Neural crest cell (in vitro differentiated cells): ENCODE results near the gene UTP11. TPM values are rescaled to one million over a fixed set of nuclear protein-coding genes. Genes with fewer than 3 reads are reported as not detected.
A peak's percentile ranks its signal among the peaks of the same experiment; 100 is the strongest.
"Not testable (repeated sequence)": the region's sequence is repeated elsewhere in the genome, so short reads cannot be mapped to it uniquely, and the experiment has no call there.

Source experiments
- DNase-seq: peaks from one replicate; pipeline ENCODE4 v3.0.0; 2021; ENCODE audit warnings: low read depth, mixed read lengths, low spot score
- H3K27ac Mint-ChIP-seq: one replicate; pipeline ENCODE4 v1.8.0; 2021; ENCODE audit warnings: mild to moderate bottlenecking, mixed read lengths; ENCODE audit not compliant: unreplicated experiment
- H3K27me3 Mint-ChIP-seq: 2 replicates; pipeline ENCODE4 v1.8.0; 2021; ENCODE audit warnings: low read depth, mild to moderate bottlenecking, mixed read lengths
- H3K36me3 Mint-ChIP-seq: 2 replicates; pipeline ENCODE4 v1.8.0; 2021; ENCODE audit warnings: low read depth, mild to moderate bottlenecking, mixed read lengths
- H3K4me1 Mint-ChIP-seq: 2 replicates; pipeline ENCODE4 v1.8.0; 2021; ENCODE audit warnings: mixed read lengths
- H3K4me3 Mint-ChIP-seq: one replicate; pipeline ENCODE4 v1.8.0; 2021; ENCODE audit warnings: mild to moderate bottlenecking, mixed read lengths
- H3K9me3 Mint-ChIP-seq: 2 replicates; pipeline ENCODE4 v1.8.0; 2021; ENCODE audit warnings: mixed read lengths
- long read RNA-seq: library from polyadenylated mRNA; unstranded; transcript quantifications from one replicate; pipeline ENCODE4 v2.0.0, GENCODE V29; 2020
- total RNA-seq: library from RNA; stranded (reverse); gene quantifications from 2 replicates; pipeline ENCODE4 v1.2.1, GENCODE V29; 2021
- TF ChIP-seq, protein P1 (sequence below): fragments of 200-600 bp; sonication (generic); conservative IDR thresholded peaks from 2 replicates; pipeline ENCODE4 v1.5.0; 2021; ENCODE audit warnings: antibody characterized with exemption, mild to moderate bottlenecking

UTP11 gene, protein sequence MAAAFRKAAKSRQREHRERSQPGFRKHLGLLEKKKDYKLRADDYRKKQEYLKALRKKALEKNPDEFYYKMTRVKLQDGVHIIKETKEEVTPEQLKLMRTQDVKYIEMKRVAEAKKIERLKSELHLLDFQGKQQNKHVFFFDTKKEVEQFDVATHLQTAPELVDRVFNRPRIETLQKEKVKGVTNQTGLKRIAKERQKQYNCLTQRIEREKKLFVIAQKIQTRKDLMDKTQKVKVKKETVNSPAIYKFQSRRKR
- 41.2 and 44.5 TPM in 2 replicates for total RNA-seq
- long read RNA-seq, transcript UTP11-201 (8 exons, 2,019 nt), result major isoform, 63 of 71 reads
- long read RNA-seq, partial matches to known transcripts, result 3 of 71 reads
- long read RNA-seq, other reads (novel, unspliced or antisense), result 4 of 71 reads

DNA sequence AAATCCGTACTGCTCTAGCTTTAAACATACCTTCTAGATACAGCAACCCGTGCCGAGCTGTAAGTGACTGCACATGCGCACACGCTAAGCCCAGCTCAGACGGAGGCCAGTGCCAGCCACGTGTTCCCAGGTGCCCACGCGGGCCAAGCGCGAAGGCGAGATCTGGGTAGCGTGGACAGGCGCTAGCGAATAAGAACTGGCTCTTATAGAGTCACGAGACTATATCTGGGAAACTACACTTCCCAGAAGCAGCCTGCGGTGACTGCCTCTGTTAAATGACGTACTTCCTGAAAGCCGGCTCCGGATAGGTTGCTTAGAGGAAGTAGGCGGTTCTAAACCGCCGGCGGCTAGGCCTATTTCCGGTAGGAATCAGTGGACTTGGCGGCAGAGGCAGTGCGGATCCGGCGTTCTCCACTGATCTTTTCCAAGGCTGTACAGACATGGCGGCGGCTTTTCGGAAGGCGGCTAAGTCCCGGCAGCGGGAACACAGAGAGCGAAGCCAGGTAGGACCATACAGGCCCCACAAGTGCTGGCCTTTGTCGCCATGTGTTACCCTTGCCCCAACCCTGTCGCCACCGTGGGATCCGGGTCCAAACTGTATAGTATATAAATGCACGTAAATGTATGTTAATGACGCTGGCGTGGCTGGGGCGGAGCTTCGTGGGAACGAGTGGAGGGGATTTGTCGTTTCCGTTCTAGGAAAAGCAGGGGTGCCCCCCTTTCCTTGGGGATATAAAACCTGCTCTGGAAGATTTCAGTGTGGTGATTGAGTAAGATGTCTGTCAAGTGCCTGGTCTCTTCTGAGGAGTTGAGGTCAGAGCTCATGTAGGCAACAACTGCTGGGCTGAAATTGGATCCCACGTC is at the start of gene UTP11:
Gene UTP11 (plus strand): TSS at position 372 of the 864 bp plus-strand sequence. CDS start 69 bp downstream, at position 441.
- peaks cover 2% of the 10 kb centered on the region for H3K9me3 Mint-ChIP-seq

DNA sequence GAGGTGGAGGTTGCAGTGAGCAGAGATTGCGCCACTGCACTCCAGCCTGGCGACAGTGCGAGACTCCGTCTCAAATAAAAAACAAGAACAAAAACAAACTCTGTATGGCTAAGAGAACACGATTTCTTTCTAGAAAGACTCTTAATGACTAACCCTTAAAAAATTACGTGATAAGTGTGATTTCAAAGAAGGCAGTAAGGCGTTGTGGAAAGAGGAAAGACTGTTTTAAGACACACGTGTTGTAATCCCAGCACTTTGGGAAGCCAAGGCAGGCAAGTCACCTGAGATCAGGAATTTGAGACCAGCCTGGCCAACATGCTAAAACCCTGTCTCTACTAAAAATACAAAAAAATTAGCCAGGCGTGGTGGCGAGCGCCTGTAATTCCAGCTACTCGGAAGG is 48.4 kb upstream of the UTP11 start:
- peaks cover 13% of the 10 kb centered on the region for H3K36me3 Mint-ChIP-seq
- H3K4me3 Mint-ChIP-seq, H3K9me3 Mint-ChIP-seq, H3K27ac Mint-ChIP-seq, DNase-seq, H3K27me3 Mint-ChIP-seq, H3K4me1 Mint-ChIP-seq: not testable (repeated sequence)

More for the DNA sequence above, at the start of gene UTP11:
- peak within 1 kb of the TSS; percentile 99 for H3K4me3 Mint-ChIP-seq
- H3K36me3 Mint-ChIP-seq, result peaks cover 3% of the 10 kb centered on the region
- peak within 1 kb of the TSS; percentile 99 for H3K27ac Mint-ChIP-seq
- H3K27me3 Mint-ChIP-seq, result no peaks in the 10 kb centered on the region
- TF ChIP-seq, protein P1, sequence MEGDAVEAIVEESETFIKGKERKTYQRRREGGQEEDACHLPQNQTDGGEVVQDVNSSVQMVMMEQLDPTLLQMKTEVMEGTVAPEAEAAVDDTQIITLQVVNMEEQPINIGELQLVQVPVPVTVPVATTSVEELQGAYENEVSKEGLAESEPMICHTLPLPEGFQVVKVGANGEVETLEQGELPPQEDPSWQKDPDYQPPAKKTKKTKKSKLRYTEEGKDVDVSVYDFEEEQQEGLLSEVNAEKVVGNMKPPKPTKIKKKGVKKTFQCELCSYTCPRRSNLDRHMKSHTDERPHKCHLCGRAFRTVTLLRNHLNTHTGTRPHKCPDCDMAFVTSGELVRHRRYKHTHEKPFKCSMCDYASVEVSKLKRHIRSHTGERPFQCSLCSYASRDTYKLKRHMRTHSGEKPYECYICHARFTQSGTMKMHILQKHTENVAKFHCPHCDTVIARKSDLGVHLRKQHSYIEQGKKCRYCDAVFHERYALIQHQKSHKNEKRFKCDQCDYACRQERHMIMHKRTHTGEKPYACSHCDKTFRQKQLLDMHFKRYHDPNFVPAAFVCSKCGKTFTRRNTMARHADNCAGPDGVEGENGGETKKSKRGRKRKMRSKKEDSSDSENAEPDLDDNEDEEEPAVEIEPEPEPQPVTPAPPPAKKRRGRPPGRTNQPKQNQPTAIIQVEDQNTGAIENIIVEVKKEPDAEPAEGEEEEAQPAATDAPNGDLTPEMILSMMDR, result no peak
- H3K4me1 Mint-ChIP-seq, result peaks cover 29% of the 10 kb centered on the region
- DNase-seq, result peak; percentile 80

DNA sequence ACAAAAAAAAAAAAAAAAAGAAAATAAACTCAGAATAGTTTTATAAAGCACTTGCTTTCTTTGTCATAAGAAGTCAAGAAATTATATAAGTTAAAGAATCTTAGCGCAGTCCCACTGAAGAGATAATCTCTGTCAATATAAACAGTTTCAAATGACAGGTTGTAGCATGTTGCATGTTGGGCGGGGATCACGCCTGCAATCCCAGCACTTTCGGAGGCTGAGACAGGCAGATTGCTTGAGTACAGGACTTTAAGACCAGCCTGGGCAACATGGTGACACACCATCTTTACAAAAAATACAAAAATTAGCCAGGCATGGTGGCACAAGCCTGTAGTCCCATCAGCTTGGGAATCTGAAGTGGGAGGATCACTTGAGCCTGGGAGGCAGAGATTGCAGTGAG is 47.2 kb upstream of the UTP11 start:
- H3K9me3 Mint-ChIP-seq, result no peaks in the 10 kb centered on the region
- H3K27me3 Mint-ChIP-seq, result no peaks in the 10 kb centered on the region
- no peak for DNase-seq
- no peak overlapping the region for H3K27ac Mint-ChIP-seq
- peaks cover 11% of the 10 kb centered on the region for H3K36me3 Mint-ChIP-seq
- no peaks in the 10 kb centered on the region for H3K4me1 Mint-ChIP-seq
- H3K4me3 Mint-ChIP-seq, result no peak overlapping the region
- TF ChIP-seq, protein P1, result no peak

DNA sequence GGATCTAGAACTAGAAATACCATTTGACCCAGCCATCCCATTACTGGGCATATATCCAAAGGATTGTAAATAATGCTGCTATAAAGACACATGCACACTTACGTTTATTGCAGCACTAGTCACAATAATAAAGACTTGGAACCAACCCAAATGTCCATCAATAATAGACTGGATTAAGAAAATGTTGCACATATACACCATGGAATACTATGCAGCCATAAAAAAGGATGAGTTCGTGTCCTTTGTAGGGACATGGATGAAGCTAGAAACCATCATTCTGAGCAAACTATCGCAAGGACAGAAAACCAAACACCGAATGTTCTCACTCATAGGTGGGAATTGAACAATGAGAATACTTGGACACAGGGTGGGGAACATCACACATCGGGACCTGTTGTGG is 38.9 kb upstream of the UTP11 start:
- not testable (repeated sequence) for DNase-seq, H3K9me3 Mint-ChIP-seq, H3K27ac Mint-ChIP-seq, H3K4me1 Mint-ChIP-seq, H3K4me3 Mint-ChIP-seq, H3K27me3 Mint-ChIP-seq
- peaks cover 43% of the 10 kb centered on the region for H3K36me3 Mint-ChIP-seq

DNA sequence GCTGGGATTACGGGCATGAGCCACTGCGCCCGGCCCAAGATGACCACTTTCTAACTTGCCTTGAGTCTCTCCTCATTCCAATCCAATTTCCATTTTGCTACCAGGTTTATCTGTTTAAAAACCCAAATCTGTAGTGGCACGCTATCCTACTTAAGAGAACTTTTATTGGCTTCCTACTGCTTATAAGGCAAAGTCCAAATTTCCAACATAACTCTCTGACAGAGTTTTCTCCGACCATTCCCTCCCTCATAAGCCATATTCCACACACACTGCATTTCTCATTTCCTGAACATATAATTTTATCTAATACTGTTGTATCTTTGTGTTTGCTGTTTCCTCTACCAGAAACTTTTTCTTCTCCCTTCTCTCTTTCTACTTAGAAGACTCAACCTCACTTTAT is 38.0 kb upstream of the UTP11 start:
- Mint-ChIP-seq H3K4me3 (no peak overlapping the region), H3K9me3 (peaks cover 2% of the 10 kb centered on the region), H3K4me1 (no peaks in the 10 kb centered on the region), H3K27me3 (no peaks in the 10 kb centered on the region), H3K36me3 (peaks cover 41% of the 10 kb centered on the region), H3K27ac (no peak overlapping the region)
- TF ChIP-seq, protein P1, result no peak
- DNase-seq, result no peak

DNA sequence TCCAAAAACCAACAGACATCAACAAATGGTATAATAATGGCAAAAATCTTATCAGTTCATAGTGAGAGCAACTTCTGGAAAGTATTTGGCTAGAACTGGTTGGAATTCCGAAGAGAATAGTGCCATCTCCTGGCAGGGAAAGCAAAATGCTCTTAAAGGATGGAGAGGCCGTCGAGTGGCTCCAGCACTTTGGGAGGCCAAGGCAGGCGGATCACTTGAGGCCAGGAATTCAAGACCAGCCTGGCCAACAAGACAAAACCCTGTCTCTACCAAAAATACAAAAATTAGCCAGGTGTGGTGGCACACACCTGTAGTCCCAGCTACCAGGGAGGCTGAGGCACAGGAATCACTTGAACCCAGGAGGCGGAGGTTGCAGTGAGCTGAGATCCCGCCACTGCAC is 37.5 kb upstream of the UTP11 start:
- TF ChIP-seq, protein P1, result peak; percentile 77
- not testable (repeated sequence) for H3K27me3 Mint-ChIP-seq, H3K4me1 Mint-ChIP-seq, H3K9me3 Mint-ChIP-seq, H3K27ac Mint-ChIP-seq, DNase-seq, H3K4me3 Mint-ChIP-seq
- H3K36me3 Mint-ChIP-seq, result peaks cover 44% of the 10 kb centered on the region
